ENCODE results near the gene ZBTB48.
"Not testable (repeated sequence)": the region's sequence is repeated elsewhere in the genome, so short reads cannot be mapped to it uniquely, and the experiment has no call there.

The ZBTB48 gene

GRCh38 chr1:6579374-6580118, at the start of gene ZBTB48:
Gene ZBTB48 (plus strand): TSS chr1:6579994. CDS start chr1:6580610, 616 bp downstream.
- DNase-seq, result peak; percentile 95

GRCh38 chr1:6530504-6531160, 49.2 kb upstream of the ZBTB48 start:
- no peak for DNase-seq

GRCh38 chr1:6531996-6532395, 47.8 kb upstream of the ZBTB48 start:
- DNase-seq, result no peak

DNA sequence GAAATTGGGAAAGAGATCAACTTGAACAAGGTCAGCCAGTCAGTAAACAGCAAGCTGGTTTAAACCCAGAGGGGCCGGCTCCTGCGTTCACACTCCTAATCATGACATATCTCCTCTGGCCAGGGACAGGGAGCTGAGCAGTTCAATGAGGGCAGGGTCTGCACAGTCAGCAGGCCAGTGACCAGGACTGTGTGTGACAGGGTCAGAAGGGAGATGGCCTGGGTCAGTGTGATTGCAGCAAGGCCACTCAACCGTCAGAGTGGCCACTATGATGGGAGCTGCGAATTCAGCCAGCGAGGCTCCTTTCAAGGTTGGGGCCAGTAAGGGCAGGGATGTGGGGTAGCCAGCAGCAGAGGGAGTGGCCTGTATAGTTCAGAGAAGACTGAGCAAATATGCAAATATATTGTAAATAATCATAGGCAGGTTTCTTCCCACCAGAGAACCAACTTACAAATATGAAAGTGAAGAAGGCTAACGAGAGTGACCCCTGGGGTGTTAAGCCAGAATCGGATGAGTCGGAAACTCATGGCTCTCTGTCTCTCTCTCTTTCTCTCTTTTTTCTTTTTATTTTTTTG, 45.5 kb upstream of the ZBTB48 start:
- DNase-seq, result no peak

DNA sequence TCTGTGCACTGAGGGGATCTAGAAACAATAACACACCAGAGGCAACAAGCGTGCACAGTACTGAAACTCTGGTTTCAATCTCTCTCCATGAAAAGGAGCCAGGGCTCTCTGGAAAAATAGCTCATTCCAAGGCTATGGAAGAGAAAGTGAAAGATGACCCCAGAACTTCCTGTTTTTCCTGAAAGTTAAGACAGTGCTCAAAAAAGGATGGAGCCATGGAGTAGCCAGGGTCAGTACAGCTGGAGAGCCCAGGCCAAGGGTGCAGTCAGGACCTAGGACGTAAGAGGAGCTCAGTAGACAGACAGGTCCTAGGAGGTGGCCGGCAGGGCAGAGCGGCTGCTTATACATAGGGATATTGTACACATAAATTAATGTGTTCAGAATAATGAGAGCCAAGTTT, 44.6 kb upstream of the ZBTB48 start:
- no peak for DNase-seq

DNA sequence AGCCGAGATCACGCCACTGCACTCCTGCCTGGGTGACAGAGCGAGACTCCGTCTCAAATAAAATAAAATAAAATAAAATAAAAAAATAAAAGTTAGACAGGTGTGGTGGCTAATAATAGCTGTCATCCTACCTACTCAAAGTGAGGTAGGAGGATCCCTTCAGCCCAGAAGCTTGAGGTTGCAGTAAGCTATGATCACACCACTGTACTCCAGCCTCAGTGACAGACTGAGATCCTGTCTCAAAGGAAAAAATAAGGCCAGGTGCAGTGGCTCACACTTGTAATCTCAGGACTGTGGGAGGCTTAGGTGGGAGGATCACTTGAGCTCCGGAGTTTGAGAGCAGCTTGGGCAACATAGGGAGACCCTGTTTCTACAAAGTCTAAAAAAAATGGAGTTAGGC, 43.5 kb upstream of the ZBTB48 start:
- no peak for DNase-seq

- no peak for DNase-seq
Measured at GRCh38 chr1:6538956-6539355, 40.8 kb upstream of the ZBTB48 start.

DNA sequence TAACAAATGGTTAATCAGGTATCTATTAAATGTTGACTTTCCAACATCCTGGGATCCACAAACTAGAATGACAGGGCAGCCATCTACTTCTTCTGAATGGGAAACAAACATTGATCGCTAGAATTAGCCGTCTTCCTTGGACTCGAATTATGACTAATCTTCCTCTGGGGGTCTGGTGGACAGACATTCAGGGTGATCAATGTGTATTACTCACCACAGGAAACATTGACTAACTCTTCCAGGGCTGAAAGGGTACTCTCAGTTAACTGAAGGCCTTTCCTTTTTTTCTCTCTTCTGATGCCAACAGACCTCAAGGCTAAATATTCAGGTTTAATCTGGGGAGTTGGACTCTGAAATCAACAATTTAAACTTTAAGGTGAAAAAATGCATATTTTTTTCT, 35.0 kb upstream of the ZBTB48 start:
- no peak for DNase-seq

DNA sequence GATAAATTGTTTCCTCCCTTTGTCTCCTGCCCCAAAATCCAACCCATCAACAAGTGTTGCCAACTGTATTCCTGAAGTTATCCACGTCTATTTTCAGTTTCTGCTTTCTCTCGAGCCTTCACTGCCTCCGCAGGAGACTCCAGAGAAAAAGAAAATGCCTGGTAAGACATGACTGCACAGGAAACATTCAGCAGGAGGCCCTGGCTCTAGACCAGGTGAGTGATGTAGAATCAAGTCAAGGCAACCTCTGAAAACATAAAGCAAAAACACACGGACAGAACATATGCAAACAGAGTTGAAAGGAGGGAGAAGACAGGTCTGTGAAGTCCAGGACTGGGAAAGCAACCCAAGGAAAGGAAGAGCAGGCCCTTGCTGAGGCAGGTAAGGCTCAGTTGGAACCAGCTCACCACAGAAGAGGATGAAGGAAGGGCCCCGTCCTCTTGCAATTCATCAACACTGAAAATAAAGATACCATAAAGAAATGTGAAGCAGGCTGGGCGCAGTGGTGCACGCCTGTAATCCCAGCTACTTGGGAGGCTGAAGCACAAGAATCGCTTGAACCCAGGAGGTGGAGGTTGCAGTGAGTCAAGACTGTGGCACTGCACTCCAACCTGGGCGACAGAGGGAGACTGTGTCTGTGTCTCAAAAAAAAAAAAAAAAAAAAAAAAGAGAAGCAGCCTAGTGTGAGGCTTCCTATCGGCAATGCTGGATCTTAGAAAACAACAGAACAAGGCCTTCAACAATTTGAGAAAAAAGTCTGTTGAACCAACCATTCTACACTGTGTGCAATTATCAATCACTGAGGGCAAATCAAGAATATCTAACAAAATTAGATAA, 34.3 kb upstream of the ZBTB48 start:
- DNase-seq, result no peak

- no peak for DNase-seq
Measured at GRCh38 chr1:6546326-6546725, 33.5 kb upstream of the ZBTB48 start.

DNA sequence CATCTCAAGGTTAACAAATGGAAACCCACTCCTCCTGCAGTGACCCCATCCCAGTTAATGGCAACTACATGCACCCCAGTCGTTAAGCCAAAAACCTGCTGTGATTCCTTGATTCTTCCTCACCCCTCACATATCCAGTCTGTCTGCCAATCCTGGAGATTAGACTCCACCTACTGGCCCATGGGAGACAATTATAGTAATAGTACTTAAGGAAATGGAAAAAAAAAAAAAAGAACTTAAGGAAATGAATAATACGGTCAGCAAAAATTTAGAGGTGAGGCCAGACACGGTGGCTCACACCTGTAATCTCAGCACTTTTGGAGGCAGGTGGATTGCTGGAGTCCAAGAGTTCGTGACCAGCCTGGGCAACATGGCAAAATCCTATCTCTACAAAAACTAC, 32.5 kb upstream of the ZBTB48 start:
- no peak for DNase-seq

DNA sequence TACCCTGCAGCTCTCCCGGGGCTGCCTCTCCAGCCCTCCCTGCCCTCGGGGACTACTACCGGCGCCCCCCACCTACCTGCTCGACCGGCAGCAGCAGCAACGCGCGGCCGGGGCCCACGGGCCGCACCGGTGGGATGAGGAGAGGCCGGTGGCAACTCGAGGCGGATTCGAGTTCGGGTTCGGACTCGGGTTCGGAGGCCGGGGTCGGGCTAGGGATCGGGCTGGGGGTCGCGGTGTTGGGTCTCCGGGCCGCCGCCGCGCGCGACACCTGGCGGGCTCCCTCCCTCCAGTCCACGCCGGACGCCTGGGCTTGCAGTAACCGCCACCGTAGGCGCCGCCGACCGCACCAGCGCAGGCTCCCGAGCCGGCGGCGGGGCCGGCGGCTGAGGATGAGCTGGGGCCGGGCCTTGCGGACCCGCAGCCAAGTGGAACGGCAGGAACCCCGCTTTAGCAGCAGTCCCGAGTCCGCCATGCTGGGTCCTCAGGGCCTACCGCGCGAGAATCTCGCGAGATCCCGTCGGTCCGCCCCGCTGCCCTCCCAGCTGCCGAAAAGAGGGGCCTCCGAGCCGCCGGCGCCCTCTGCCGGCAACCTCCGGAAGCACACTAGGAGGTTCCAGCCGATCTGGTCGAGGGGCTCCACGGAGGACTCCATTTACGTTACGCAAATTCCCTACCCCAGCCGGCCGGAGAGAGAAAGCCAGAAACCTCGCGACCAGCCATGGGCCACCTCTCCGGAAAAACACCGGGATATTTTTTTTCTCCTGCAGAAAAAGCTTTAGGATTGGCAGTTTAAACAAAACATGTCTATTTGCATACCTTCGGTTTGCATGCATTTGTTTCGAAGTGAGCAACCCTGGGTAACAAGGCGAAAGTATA, 25.5 kb upstream of the ZBTB48 start, which contains the start of gene NOL9:
Gene NOL9, minus strand, starts transcription at position 483 of the 876 bp plus-strand sequence. Its CDS starts 11 bp downstream, at position 472.
- peak; percentile 80 for DNase-seq

- DNase-seq, result peak; percentile 17
Measured at GRCh38 chr1:6554907-6555778, 24.7 kb upstream of the ZBTB48 start, which contains the start of gene TAS1R1. Gene TAS1R1 (plus strand): TSS chr1:6555307. CDS start chr1:6555374, 67 bp downstream.

DNA sequence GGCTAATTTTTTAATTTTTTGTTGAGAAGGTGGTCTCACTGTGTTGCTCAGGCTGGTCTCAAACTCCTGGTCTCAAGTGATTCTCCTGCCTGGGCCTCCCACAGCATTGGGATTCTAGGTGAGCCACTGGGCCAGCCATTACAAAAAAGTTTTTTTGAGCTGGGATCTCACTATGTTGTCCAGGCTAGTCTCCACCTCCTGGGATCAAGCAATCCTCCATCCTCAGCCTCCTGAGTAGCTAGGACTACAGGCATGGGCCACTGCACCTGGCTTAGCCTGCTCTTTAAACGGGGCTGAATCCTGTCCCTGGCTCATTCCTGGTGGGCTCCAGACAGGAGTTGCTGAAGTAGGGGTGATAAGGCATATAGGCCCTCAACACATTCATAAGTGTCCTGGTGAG, 22.2 kb upstream of the ZBTB48 start:
- no peak for DNase-seq

DNA sequence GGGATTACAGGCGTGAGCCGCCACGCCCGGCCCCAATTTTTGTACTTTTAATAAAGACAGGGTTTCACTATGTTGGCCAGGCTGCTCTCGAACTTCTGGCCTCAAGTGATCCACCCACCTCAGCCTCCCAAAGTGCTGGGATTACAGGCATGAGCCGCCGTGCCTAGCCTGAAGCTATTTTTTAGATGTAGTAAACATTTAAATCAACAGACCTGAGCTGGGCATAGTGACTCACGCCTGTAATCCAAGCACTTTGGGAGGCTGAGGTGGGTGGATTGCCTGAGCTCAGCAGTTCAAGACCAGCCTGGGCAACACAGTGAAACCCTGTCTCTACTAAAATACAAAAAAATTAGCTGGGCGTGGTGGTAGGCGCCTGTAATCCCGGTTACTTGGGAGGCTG, 20.6 kb upstream of the ZBTB48 start:
- not testable (repeated sequence) for DNase-seq

- no peak for DNase-seq
Measured at GRCh38 chr1:6560267-6560666, 19.5 kb upstream of the ZBTB48 start.

DNA sequence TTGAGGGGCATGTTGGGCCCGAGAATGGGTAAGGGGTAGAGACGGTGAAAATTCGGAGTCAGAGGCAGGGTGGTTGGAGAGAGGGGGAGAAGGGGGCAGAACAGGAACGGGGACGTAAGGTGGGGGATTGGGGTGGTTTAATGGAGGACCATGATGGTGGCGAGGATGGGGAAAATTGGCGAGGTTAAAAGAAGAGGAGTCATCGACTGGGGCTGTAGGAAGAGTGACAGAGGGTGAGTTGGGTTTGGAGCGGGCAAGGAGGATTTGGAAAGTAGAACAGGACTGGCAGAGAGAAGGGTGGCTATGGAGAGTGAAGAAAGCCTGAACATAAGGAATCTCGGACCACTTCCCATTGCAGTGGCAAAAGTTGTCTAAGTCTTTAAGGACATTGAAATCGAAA, 10.8 kb upstream of the ZBTB48 start:
- DNase-seq, result no peak

GRCh38 chr1:6570100-6570499, 9.7 kb upstream of the ZBTB48 start:
- DNase-seq, result no peak

- DNase-seq, result no peak
Measured at GRCh38 chr1:6570987-6571386, 8.8 kb upstream of the ZBTB48 start.

- DNase-seq, result no peak
Measured at GRCh38 chr1:6572653-6573383, 7.0 kb upstream of the ZBTB48 start.
